K562 (cell line): ENCODE data around the gene FCGBP. TPM values are rescaled to one million over a fixed set of nuclear protein-coding genes. Genes with fewer than 3 reads are reported as not detected.

Experiments
- ATAC-seq: fragments of 200-7000 bp; cut with Tn5 transposase; 3 replicates; pipeline ENCODE4 v1.9.1; 2020; ENCODE audit warnings: moderate library complexity
- BruUV-seq: library from RNA; stranded (reverse); fragments of 400-500 nt; replicated peaks from 2 replicates; lab custom pipeline; 2021; lab: Mats Ljungman, UMichigan
- CTCF ChIA-PET: fragments of 300-600 bp; formaldehyde crosslinking; extraction: SDS; loops from one replicate; lab custom pipeline; 2021; ENCODE audit warnings: low intra/inter-chr PET ratio; lab: Yijun Ruan, JAX
- POLR2A ChIA-PET: fragments of 300-600, 350-650 bp; sonication (Branson Sonifier 250); formaldehyde crosslinking; extraction: SDS; loops from one replicate; lab custom pipeline; 2021; ENCODE audit warnings: antibody characterized with exemption, inconsistent platforms; lab: Yijun Ruan, JAX
- DNase-seq, 4 experiments: peaks; one replicate each; pipeline versions ENCODE4 v3.0.0 to v3.0.0-alpha.2; 2011 to 2018; ENCODE audit warnings: low spot score in 3 of 4, mixed read lengths in 3 of 4; ENCODE audit errors: extremely low read depth in 1 of 4
- FAIRE-seq: peaks from 2 replicates; lab custom pipeline; 2011; peaks lifted over from hg19 to GRCh38; lab: Jason Lieb, UNC
- H2AFZ ChIP-seq: 2 replicates; pipeline ENCODE4 v1.6.0; 2011; ENCODE audit warnings: low read depth, low read length, control low read depth, inconsistent platforms
- H3K27ac ChIP-seq: fragments of 200-600 bp; 3 replicates; pipeline ENCODE4 v1.8.0; 2011; ENCODE audit warnings: low read depth, mild to moderate bottlenecking, control low read depth, inconsistent platforms, low read length, moderate library complexity, mixed read lengths; ENCODE audit errors: extremely low read depth
- H3K27me3 ChIP-seq, 2 experiments: fragments of 300-600 bp in 1 of 2; 2 replicates in 1 of 2; 3 replicates in 1 of 2; pipeline versions ENCODE4 v1.6.0 to v1.8.0; 2011; ENCODE audit warnings: inconsistent platforms in 2 of 2, low read length in 2 of 2, mild to moderate bottlenecking in 1 of 2, mixed read lengths in 1 of 2, moderate library complexity in 1 of 2; ENCODE audit not compliant: control insufficient read depth in 2 of 2, insufficient read depth in 2 of 2
- H3K36me3 ChIP-seq: fragments of 300-600 bp; 3 replicates; pipeline ENCODE4 v1.8.0; 2011; ENCODE audit warnings: mild to moderate bottlenecking, low read length, inconsistent platforms; ENCODE audit not compliant: control insufficient read depth, insufficient read depth
- H3K4me1 ChIP-seq, 2 experiments: fragments of 200-600 bp in 1 of 2; replicated peaks in 1 of 2; 2 replicates in 1 of 2; 3 replicates in 1 of 2; pipeline versions ENCODE4 v1.5.1 to v1.8.0; 2011; ENCODE audit warnings: inconsistent platforms in 2 of 2, low read length in 2 of 2, mild to moderate bottlenecking in 1 of 2, mixed read lengths in 1 of 2, moderate library complexity in 1 of 2; ENCODE audit not compliant: control insufficient read depth in 2 of 2, insufficient read depth in 2 of 2
- H3K4me2 ChIP-seq: 2 replicates; pipeline ENCODE4 v1.6.1; 2011; ENCODE audit warnings: low read length, control low read depth, inconsistent platforms, mixed read lengths; ENCODE audit not compliant: insufficient read depth
- H3K4me3 ChIP-seq: fragments of 200-600 bp; sonication (generic), shearing (Covaris generic); 2 replicates; pipeline ENCODE4 v1.5.1; 2016; ENCODE audit warnings: control low read depth, inconsistent platforms
- H3K79me2 ChIP-seq: fragments of 200-600 bp; 3 replicates; pipeline ENCODE4 v1.8.0; 2011; ENCODE audit warnings: low read length, inconsistent platforms; ENCODE audit not compliant: control insufficient read depth, insufficient read depth
- H3K9ac ChIP-seq, 2 experiments: 2 replicates each; pipeline versions ENCODE4 v1.6.0 to v1.6.1; 2011; ENCODE audit warnings: low read depth in 2 of 2, low read length in 2 of 2, control low read depth in 1 of 2, inconsistent platforms in 1 of 2, mild to moderate bottlenecking in 1 of 2, mixed read lengths in 1 of 2; ENCODE audit not compliant: insufficient read depth in 1 of 2
- H3K9me1 ChIP-seq: one replicate; pipeline ENCODE4 v1.6.0; 2011; ENCODE audit warnings: inconsistent platforms, mild to moderate bottlenecking, low read length, moderate library complexity; ENCODE audit not compliant: control insufficient read depth, insufficient read depth
- H3K9me3 ChIP-seq: replicated peaks from 2 replicates; pipeline ENCODE4 v1.5.1; 2011; ENCODE audit warnings: low read depth, low read length, inconsistent platforms; ENCODE audit not compliant: control insufficient read depth, insufficient read depth
- H4K20me1 ChIP-seq: replicated peaks from 2 replicates; pipeline ENCODE4 v1.6.1; 2011; ENCODE audit warnings: low read length, inconsistent platforms, mixed read lengths; ENCODE audit not compliant: control insufficient read depth, insufficient read depth
- CREB1 ChIP-seq, 2 experiments: sonication (generic) in 1 of 2; formaldehyde crosslinking in 1 of 2; IDR thresholded peaks; 2 replicates each; pipeline versions ENCODE4 v1.6.1 to v1.8.0; 2012 to 2022; ENCODE audit warnings: inconsistent platforms in 1 of 2, mild to moderate bottlenecking in 1 of 2, missing genetic modification reagents in 1 of 2, moderate library complexity in 1 of 2
- FIP1L1 ChIP-seq: fragments of 200-400 bp; formaldehyde crosslinking; IDR thresholded peaks from 2 replicates; pipeline ENCODE4 v1.6.1; 2018; ENCODE audit warnings: mild to moderate bottlenecking, low read depth, low read length; ENCODE audit not compliant: poor library complexity, severe bottlenecking
- FOXP1 ChIP-seq: sonication (generic); formaldehyde crosslinking; IDR thresholded peaks from 2 replicates; pipeline ENCODE4 v1.8.0; 2022; ENCODE audit warnings: mild to moderate bottlenecking, missing genetic modification reagents
- MTA3 ChIP-seq: fragments of 450-650 bp; formaldehyde crosslinking; IDR thresholded peaks from 2 replicates; pipeline ENCODE4 v1.6.1; 2017; ENCODE audit warnings: mild to moderate bottlenecking, borderline replicate concordance
- NFATC3 ChIP-seq: fragments of 450-650 bp; IDR thresholded peaks from 2 replicates; pipeline ENCODE4 v1.6.1; 2017; ENCODE audit warnings: mild to moderate bottlenecking
- RBM25 ChIP-seq: fragments of 200-400 bp; formaldehyde crosslinking; IDR thresholded peaks from 2 replicates; pipeline ENCODE4 v1.6.1; 2018; ENCODE audit warnings: low read length, low read depth, moderate library complexity; ENCODE audit not compliant: severe bottlenecking
- TFAM ChIP-seq: fragments of 250-450 bp; sonication (Bioruptor Pico); conservative IDR thresholded peaks from 2 replicates; pipeline ENCODE4 v1.5.0; 2021; ENCODE audit warnings: mild to moderate bottlenecking, moderate library complexity
- ZBTB11 ChIP-seq, 3 experiments: fragments of 200-800 bp in 1 of 3; fragments of 250-450 bp in 1 of 3; fragments of 450-650 bp in 1 of 3; sonication (Bioruptor Pico) in 1 of 3; sonication (Bioruptor generic) in 1 of 3; formaldehyde crosslinking in 1 of 3; IDR thresholded peaks; 2 replicates each; pipeline versions ENCODE4 v1.6.1 to v1.8.0; 2016 to 2022; ENCODE audit warnings: mild to moderate bottlenecking in 2 of 3, missing genetic modification characterization in 2 of 3, missing compliant biosample characterization in 1 of 3, moderate library complexity in 1 of 3
- ZFP36 ChIP-seq: fragments of 150-350 bp; IDR thresholded peaks from 2 replicates; pipeline ENCODE4 v1.6.1; 2018; ENCODE audit warnings: low read length, low read depth; ENCODE audit not compliant: partially characterized antibody
- ZNF3 ChIP-seq: fragments of 250-450 bp; sonication (Bioruptor Pico); IDR thresholded peaks from 2 replicates; pipeline ENCODE4 v1.5.0; 2021; ENCODE audit warnings: mild to moderate bottlenecking, moderate library complexity
- ZNF408 ChIP-seq: fragments of 250-450 bp; sonication (Bioruptor Pico); IDR thresholded peaks from 2 replicates; pipeline ENCODE4 v1.4.0; 2020; ENCODE audit warnings: low read depth, mild to moderate bottlenecking, moderate library complexity
- WGBS: fragments of 100-300 bp; shearing (Covaris generic); methylation state at CpG from one replicate; pipeline ENCODE4 v1.1.6; 2016; ENCODE audit warnings: low coverage, mixed read lengths; ENCODE audit not compliant: insufficient coverage; ENCODE audit errors: missing lambda C conversion rate; 5-methylcytosine and 5-hydroxymethylcytosine counted together
- in situ Hi-C: fragments of 300-500 bp; cut with MboI; formaldehyde crosslinking; loops from 4 replicates; pipeline ENCODE4 v1.15.0; 2018; ENCODE audit warnings: inconsistent platforms, mixed read lengths
- intact Hi-C: fragments of 100-400 bp; cut with micrococcal nuclease; formaldehyde crosslinking; loops from 2 replicates; pipeline ENCODE4 v1.14.2; 2022
- polyA plus RNA-seq, 8 experiments: library from polyadenylated mRNA; depleted of rRNA in 4 of 8; stranded (reverse) in 5 of 8; unstranded in 3 of 8; fragments of >200 nt; fragmentation: Nextera tagmentation in 2 of 8; fragmentation: Illumina TruSeq in 1 of 8; extraction: Ambion mirVana in 2 of 8; extraction: Trizol in 1 of 8; gene quantifications; 2 replicates each; pipeline versions ENCODE4 v1.2.1 to v1.2.3, GENCODE V29; 2011 to 2014; ENCODE audit warnings: inconsistent platforms in 1 of 8, missing spikeins in 1 of 8
- total RNA-seq, 7 experiments: library from RNA; depleted of rRNA in 6 of 7; stranded (reverse); fragments of >200 nt in 6 of 7; fragmentation: Illumina TruSeq in 2 of 7; extraction: Trizol in 2 of 7; gene quantifications; 2 replicates each; pipeline versions ENCODE4 v1.2.1 to v1.2.3, GENCODE V29; 2011 to 2021; ENCODE audit warnings: low replicate concordance in 1 of 7

The FCGBP gene
- total and polyA plus RNA-seq, 9 of the 15 experiments (the other 6 are each of a cell fraction or from before 2014, with no cell fraction given) = 0.01 to 1.5 (median 0.13) TPM; not detected in 4

GRCh38 chr19:39913682-39914333 is 20.6 kb downstream of the FCGBP start (continued):
- TF ChIP-seq ZNF408 (CRISPR knock-in tag) = no peak
- no peak for TF ChIP-seq ZNF3 (CRISPR knock-in tag)
- TF ChIP-seq CREB1 (IDR thresholded peaks at IDR 0.05) = no peak
- no peak for TF ChIP-seq CREB1 (CRISPR knock-in tag; IDR thresholded peaks at IDR 0.05)

- WGBS = 14% methylated on average over 6 of the region's 6 CpGs
- no peak for ATAC-seq
These were observed 25.6 kb downstream of the FCGBP start for GRCh38 chr19:39908803-39909202.

More at GRCh38 chr19:39908803-39909202, 25.6 kb downstream of the FCGBP start:
- H3K79me2 ChIP-seq = no peaks in the 10 kb centered on the region
- no peak overlapping the region for H3K9ac ChIP-seq
- no peaks in the 10 kb centered on the region for H3K9me3 ChIP-seq
- no peak overlapping the region for H3K4me3 ChIP-seq
- H3K27me3 ChIP-seq = peaks cover 9 to 39% of the 10 kb centered on the region in 2 experiments; a peak in 4 of 5 replicates
- no peak overlapping the region for H3K4me2 ChIP-seq
- CTCF ChIA-PET = no interaction called here
- H4K20me1 ChIP-seq = 0 out of 2 replicates have a peak, but pooled peaks cover 2% of the 10 kb centered on the region
- TF ChIP-seq ZBTB11 (CRISPR knock-in tag; IDR thresholded peaks at IDR 0.05) = no peak
- TF ChIP-seq FIP1L1 = no peak
- TF ChIP-seq MTA3 = no peak
- TF ChIP-seq ZFP36 = peak; percentile 31
- TF ChIP-seq TFAM (CRISPR knock-in tag) = no peak
- TF ChIP-seq RBM25 = peak; percentile 70
- TF ChIP-seq FOXP1 = no peak
- no peak for TF ChIP-seq NFATC3
- POLR2A ChIA-PET = no interaction called here
- FAIRE-seq (no peak), DNase-seq (no peak)
- H3K27ac ChIP-seq = no peak overlapping the region
- BruUV-seq = no TSS peak
- in situ Hi-C loops (no loop called here), intact Hi-C loops (no loop called here)
- H2AFZ ChIP-seq = no peak overlapping the region
- no peaks in the 10 kb centered on the region for H3K36me3 ChIP-seq
- no peaks in the 10 kb centered on the region for H3K4me1 ChIP-seq
- no peaks in the 10 kb centered on the region for H3K9me1 ChIP-seq
